GM06990 (cell line): ENCODE results near the gene FYB1.
"Not testable (repeated sequence)": the region's sequence is repeated elsewhere in the genome, so short reads cannot be mapped to it uniquely, and the experiment has no call there.

Experiments
- DNase-seq: peaks from one replicate; pipeline ENCODE4 v3.0.0-alpha.2; 2011; ENCODE audit not compliant: insufficient read length; ENCODE audit errors: extremely low read depth
- H3K27me3 ChIP-seq: replicated peaks from 2 replicates; pipeline ENCODE4 v1.6.0; 2011; ENCODE audit warnings: low read length; ENCODE audit not compliant: control insufficient read depth, insufficient read depth
- H3K36me3 ChIP-seq: 2 replicates; pipeline ENCODE4 v1.5.1; 2011; ENCODE audit warnings: low read length; ENCODE audit not compliant: control insufficient read depth, insufficient read depth
- H3K4me3 ChIP-seq: replicated peaks from 2 replicates; pipeline ENCODE4 v1.5.1; 2011; ENCODE audit warnings: low read depth, mild to moderate bottlenecking, control low read depth, low read length
- CTCF ChIP-seq: IDR thresholded peaks from 2 replicates; pipeline ENCODE4 v1.5.1; 2011; ENCODE audit warnings: low read length, control low read depth, mild to moderate bottlenecking, inconsistent platforms; ENCODE audit not compliant: insufficient read depth, poor library complexity, severe bottlenecking

Gene FYB1

GRCh38 chr5:39226100-39226451, 6.7 kb upstream of the FYB1 start:
- no peak overlapping the region for H3K4me3 ChIP-seq
- DNase-seq, result no peak
- H3K27me3 ChIP-seq, result no peaks in the 10 kb centered on the region
- TF ChIP-seq CTCF, result no peak
- no peaks in the 10 kb centered on the region for H3K36me3 ChIP-seq

GRCh38 chr5:39225405-39226099, 6.2 kb upstream of the FYB1 start:
- no peak for TF ChIP-seq CTCF
- Histone ChIP-seq H3K4me3 (no peak overlapping the region), H3K36me3 (no peaks in the 10 kb centered on the region), H3K27me3 (no peaks in the 10 kb centered on the region)
- DNase-seq, result no peak

GRCh38 chr5:39224196-39224761, 4.9 kb upstream of the FYB1 start:
- Histone ChIP-seq H3K4me3 (no peak overlapping the region), H3K36me3 (no peaks in the 10 kb centered on the region), H3K27me3 (no peaks in the 10 kb centered on the region)
- DNase-seq, result no peak
- no peak for TF ChIP-seq CTCF

- no peaks in the 10 kb centered on the region for H3K36me3 ChIP-seq
- no peak overlapping the region for H3K4me3 ChIP-seq
- no peak for DNase-seq
- TF ChIP-seq CTCF, result no peak
- no peaks in the 10 kb centered on the region for H3K27me3 ChIP-seq
These were observed 4.3 kb upstream of the FYB1 start for GRCh38 chr5:39223565-39224156.

- not testable (repeated sequence) for H3K36me3 ChIP-seq, DNase-seq, H3K27me3 ChIP-seq, H3K4me3 ChIP-seq
These were observed 2.3 kb upstream of the FYB1 start for GRCh38 chr5:39221671-39222070.

- H3K27me3 ChIP-seq, result no peaks in the 10 kb centered on the region
- H3K36me3 ChIP-seq, result no peaks in the 10 kb centered on the region
- H3K4me3 ChIP-seq, result no peak overlapping the region
- no peak for DNase-seq
- no peak for TF ChIP-seq CTCF
These were observed 1.1 kb upstream of the FYB1 start for GRCh38 chr5:39220280-39221030.
